Muscle of arm (tissue), 12 donors: Measurements from ENCODE around the gene TCF23. TPM values are rescaled to one million over a fixed set of nuclear protein-coding genes. Genes with fewer than 3 reads are reported as not detected.
"Not testable (repeated sequence)": the region's sequence is repeated elsewhere in the genome, so short reads cannot be mapped to it uniquely, and the experiment has no call there.

Source experiments
- DNase-seq: peaks from one replicate; pipeline ENCODE4 v3.0.0-alpha.2; 2013
- polyA plus RNA-seq, 12 donors: library from polyadenylated mRNA; unstranded; fragments of 120-200 nt; gene quantifications; one replicate each; pipeline ENCODE4 v1.2.1, GENCODE V29; 2013; ENCODE audit not compliant: insufficient read length in 12 of 12

Gene TCF23
- polyA plus RNA-seq, 12 donors, result 0.18 to 0.44 (median 0.30) TPM; not detected in 2

DNA sequence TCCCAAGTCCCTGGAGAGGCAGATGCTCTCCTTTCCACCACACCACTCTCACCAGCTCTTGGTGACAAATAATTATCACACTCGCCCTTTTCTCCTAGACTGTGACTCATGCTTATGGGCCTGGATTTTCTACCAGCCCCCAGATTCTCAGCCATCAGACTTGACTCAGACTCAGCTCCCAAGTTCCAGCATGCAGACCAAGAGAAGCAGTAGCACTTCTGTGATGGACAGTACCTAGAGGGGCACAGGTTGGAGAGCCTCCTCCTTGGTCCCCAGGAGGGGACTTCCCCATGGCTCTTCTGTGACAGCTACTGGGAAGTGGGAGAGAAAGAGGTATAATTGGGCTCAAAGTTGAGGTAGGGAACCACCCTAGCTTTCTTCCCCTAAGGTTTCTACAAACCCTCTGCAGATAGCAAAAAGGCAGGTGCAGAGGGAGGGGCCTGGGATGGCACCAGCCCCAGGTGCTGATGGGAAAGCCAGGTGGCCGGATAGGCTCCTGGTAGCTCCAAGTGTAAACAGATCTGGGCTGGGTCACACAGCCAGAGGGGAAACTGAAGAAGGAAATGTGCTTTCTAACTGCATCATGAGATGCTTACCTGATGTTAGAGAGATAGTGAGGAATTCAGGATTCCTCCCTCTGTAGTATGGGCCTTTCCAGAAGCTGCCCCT lies 4.1 kb downstream of the TCF23 start:
- DNase-seq, result no peak

DNA sequence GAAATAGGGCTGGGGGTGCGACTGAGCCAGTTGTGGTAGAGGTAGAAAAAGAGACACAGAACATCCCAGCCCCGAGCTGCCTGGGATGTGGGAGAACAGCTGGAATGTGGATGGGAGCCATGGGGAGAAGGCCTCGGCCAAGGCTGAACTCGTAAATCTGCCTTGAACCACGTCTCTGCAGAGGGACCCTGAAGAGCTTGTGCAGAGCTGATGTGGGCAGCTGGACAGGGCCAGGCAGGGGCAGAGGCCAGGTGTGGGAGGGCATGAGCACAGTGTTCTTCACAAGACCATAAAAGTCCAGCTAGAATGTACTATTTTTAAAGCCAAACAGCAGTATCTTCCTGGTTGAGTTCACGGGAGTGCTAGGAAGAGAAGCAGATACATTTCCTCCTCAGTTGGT lies 5.7 kb downstream of the TCF23 start:
- no peak for DNase-seq

DNA sequence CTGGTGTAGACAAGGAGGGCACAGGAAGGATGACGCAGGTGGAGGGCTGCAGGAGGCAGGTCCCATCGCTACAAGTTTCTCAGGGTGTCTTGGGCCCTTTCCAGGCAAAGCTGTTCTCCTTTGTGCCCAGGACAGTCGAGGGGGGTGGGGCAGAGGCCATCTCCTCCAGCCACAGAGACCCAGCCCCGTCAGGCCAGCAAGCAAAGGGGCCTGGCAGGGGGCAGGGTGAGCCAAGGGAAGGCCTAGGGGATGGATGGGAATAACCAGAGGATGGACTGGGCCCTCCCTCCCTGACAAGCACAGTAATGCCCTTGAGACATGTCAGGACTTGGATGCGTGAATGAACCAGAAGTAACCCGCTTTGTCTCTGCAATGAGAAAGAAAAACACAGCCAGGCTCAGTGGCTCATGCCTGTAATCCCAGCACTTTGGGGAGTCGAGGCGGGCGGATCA lies 6.3 kb downstream of the TCF23 start:
- DNase-seq, result no peak

- DNase-seq, result no peak
These were observed 9.7 kb downstream of the TCF23 start for GRCh38 chr2:27158468-27158867.

DNA sequence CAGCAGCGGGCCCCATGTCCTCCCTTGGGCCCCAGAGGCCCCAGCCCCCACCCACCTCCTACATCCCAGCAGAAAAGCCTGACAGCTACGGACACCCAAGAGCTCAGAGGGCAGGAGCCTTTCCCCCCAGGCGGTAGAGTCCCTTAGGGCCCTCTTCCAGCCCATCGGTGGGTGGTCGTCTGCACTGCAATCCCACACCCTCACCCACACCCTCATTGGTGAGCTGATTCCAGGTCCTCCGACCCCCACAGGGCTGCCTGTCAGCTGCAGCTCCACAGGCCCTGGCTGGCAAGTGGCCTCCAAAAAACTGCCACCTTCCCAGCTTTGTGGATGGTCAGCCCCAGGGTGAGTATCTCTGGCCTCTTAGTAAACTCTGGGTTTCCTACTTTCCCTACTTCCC lies 10.5 kb downstream of the TCF23 start:
- DNase-seq, result no peak

DNA sequence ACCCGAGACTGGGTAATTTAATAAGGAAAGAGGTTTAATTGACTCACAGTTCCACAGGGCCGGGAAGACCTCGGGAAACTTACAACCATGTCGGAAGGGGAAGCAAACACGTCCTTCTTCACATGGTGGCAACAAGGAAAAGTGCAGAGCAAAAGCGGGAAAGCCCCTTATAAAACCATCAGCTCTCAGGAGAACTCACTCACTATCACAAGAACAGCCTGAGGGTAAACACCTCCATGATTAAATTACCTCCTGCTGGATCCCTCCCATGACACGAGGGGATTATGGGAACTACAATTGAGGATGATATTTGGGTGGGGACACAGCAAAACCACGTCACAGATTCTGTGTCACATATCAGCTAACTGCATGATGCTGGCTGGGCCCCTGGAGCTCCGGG lies 11.4 kb downstream of the TCF23 start:
- DNase-seq, result no peak

GRCh38 chr2:27162151-27163121 lies 13.6 kb downstream of the TCF23 start:
- no peak for DNase-seq

- no peak for DNase-seq
These were observed 16.4 kb downstream of the TCF23 start for GRCh38 chr2:27164960-27165763.

GRCh38 chr2:27170581-27171337 lies 22.0 kb downstream of the TCF23 start:
- DNase-seq, result no peak

DNA sequence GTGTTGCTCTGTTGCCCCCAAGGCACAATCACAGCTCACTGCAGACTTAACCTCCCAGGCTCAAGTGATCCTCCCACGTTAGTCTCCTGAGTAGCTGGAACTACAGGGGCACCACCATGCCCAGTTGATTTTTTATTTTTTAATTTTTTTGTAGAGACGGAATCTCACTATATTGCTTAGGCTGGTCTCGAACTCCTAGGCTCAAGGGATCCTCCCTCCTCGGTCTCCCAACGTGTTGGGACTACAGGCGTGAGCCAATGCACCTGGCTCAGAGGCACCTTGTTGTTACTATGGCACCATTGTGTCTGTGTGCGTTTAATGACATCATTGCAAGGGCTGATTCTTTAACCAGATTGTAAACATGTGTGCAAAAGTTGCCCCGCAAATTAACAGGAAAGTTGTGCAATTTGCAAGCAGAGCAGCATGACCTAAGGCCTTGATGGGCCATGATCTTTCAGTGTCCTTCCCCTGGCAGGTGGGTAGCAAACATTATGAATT lies 22.6 kb downstream of the TCF23 start:
- no peak for DNase-seq

DNA sequence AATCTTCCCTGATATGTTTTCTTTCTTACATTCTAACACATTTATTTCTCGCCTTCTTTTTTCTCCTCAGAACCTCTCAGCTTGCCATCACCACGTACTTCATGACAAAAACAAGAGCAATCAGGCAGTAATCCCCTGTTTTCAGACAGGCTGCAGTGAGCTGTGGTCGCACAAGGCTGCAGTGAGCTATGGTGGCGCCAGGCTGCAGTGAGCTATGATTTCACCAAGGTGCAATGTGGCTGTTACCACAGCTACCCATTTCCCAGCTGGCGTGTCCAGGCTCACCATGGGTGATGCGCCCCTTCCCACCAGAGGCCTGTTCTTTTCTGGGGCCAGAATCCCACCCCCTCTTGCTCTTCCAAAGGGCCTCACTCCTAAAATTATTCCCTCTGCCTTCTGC lies 25.8 kb downstream of the TCF23 start:
- DNase-seq, result no peak

DNA sequence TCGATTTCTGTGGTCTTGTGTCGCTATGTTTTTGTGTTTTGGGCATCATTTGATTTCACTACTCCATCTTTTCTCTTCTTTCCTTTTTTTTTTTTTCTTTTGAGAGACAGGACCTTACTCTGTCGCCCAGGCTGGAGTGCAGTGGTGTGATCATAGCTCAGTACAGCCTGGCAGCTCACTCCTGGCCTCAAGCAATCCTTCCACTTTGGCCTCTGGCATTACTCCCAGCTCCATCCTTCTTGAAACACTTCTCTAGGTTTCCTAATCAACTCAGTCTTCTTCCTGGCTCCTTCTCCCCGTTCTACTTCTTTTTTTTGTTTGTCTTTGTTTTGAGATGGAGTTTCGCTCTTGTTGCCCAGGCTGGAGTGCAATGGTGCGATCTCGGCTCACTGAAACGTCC lies 26.5 kb downstream of the TCF23 start:
- no peak for DNase-seq

GRCh38 chr2:27175781-27176180 lies 27.0 kb downstream of the TCF23 start:
- not testable (repeated sequence) for DNase-seq

DNA sequence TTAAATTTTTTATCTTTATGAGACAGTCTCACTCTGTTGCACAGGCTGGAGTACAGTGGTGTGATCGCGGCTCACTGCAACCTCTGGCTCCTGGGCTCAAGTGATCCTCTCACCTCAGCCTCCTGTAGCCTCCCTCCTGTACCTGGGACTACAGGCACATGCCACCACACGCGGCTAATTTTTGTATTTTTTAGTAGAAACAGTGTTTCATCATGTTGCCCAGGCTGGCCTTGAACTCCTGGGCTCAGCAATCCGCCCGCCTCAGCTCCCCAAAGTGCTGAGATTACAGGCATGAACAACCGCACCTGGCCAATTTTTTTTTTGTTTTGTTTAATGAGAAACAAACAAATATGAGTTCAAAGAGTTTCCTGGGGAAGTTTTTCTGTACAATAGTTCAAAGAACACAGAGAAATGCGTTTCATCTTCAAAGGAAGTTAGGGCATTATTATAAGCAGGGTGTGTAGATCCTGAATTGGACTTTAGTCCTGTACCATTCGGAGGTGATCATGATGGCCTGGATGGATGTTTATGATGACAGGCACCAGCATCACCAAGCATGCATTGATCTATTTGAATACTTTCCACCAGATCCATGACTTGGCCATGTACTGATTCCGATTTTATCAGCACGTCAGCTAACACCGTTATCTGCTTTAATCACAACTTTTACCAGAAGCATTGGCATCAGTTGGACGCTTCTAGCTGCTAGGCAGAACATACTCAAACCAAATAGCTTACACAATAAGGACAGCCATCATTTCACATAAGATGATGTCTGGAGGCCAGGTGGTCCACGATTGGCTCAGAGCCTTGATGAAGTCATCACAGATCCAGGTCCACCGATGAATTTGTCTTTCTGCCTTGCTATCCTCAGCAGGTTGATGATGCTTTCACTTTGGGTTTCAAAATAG lies 28.9 kb downstream of the TCF23 start:
- DNase-seq, result no peak

GRCh38 chr2:27178469-27178868 lies 29.7 kb downstream of the TCF23 start:
- DNase-seq, result no peak

DNA sequence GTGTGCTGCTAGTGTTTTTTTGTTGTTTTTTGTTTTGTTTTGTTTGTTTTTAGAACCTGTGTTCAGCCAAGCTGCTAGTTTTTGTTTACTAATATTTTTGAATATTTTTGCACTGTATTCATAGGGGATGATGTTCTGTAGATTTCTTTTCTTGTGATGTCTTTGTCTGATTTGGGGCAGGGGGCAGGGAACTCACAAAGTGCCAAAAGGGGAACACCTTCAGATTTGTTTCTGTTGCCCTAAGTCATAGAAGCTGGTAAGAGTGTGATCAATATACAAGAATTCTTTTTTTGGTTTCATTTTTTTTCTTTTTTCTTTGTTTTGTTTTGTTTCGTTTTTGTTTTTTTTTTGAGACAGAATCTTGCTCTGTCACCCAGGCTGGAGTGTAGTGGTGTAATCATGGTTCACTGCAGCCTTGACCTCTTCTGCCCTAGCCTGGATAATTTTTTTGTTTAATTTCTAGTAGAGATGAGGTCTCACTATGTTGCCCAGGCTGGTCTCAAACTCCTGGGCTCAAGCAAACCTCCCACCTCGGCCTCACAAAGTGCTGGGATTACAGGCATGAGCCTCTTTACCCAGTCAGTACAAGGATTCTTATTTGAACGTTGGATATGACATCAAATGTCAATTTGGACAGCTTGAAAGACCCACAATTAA lies 30.7 kb downstream of the TCF23 start:
- DNase-seq, result no peak

- DNase-seq, result no peak
These were observed 33.5 kb downstream of the TCF23 start for GRCh38 chr2:27182346-27182745.

DNA sequence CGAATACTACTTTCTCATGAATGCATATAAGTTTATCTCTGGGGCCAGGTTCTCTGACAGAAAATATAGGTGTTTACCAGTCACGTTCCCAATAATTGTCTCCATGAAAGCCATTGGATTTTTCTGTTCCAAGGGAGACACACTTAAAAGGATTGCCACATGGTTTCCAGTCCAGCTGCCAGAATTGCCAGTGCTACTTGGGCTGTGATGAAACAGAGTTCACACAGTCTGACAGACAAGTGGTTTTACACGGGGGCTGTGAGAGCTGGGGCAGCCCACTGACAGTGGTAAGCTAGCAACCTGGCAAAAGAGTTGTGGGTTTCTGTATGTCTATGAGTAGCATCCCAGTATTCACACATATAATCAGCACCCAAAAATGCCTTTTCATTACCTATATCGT lies 35.3 kb downstream of the TCF23 start:
- DNase-seq, result no peak

GRCh38 chr2:27185331-27186026 lies 36.7 kb downstream of the TCF23 start:
- DNase-seq, result no peak
